HG03280 (cell line): ENCODE results near the gene ARHGEF26.

Experiments used
- ATAC-seq: cut with Tn5 transposase; IDR thresholded peaks from one replicate; pipeline ENCODE4 v1.9.1; 2021; ENCODE audit warnings: mild to moderate bottlenecking, moderate library complexity; ENCODE audit not compliant: unreplicated experiment

Gene ARHGEF26

GRCh38 chr3:154148541-154148940 is 27.4 kb downstream of the ARHGEF26 start:
- no peak for ATAC-seq

GRCh38 chr3:154149286-154149685 is 28.1 kb downstream of the ARHGEF26 start:
- ATAC-seq: no peak

- no peak for ATAC-seq
These were observed 30.8 kb downstream of the ARHGEF26 start for GRCh38 chr3:154151969-154152368.

- no peak for ATAC-seq
These were observed 31.6 kb downstream of the ARHGEF26 start for GRCh38 chr3:154152741-154153140.

- ATAC-seq: no peak
These were observed 35.3 kb downstream of the ARHGEF26 start for GRCh38 chr3:154156530-154156929.

GRCh38 chr3:154161806-154162205 is 40.6 kb downstream of the ARHGEF26 start:
- ATAC-seq: no peak

- no peak for ATAC-seq
These were observed 43.2 kb downstream of the ARHGEF26 start for GRCh38 chr3:154164387-154164786.

GRCh38 chr3:154168998-154169795 is 48.0 kb downstream of the ARHGEF26 start:
- no peak for ATAC-seq

- no peak for ATAC-seq
These were observed 48.6 kb downstream of the ARHGEF26 start for GRCh38 chr3:154169796-154170110.

- no peak for ATAC-seq
These were observed 49.1 kb downstream of the ARHGEF26 start for GRCh38 chr3:154170300-154170699.

- ATAC-seq: no peak
These were observed 53.9 kb downstream of the ARHGEF26 start for GRCh38 chr3:154175041-154175440.

- ATAC-seq: no peak
These were observed 54.8 kb downstream of the ARHGEF26 start for GRCh38 chr3:154176036-154176435.

GRCh38 chr3:154177406-154177805 is 56.2 kb downstream of the ARHGEF26 start:
- no peak for ATAC-seq

GRCh38 chr3:154178172-154178571 is 57.0 kb downstream of the ARHGEF26 start:
- ATAC-seq: no peak

- no peak for ATAC-seq
These were observed 59.9 kb downstream of the ARHGEF26 start for GRCh38 chr3:154180836-154181691.

- no peak for ATAC-seq
These were observed 61.2 kb downstream of the ARHGEF26 start for GRCh38 chr3:154182322-154182922.

- ATAC-seq: no peak
These were observed 61.8 kb downstream of the ARHGEF26 start for GRCh38 chr3:154182975-154183374.

GRCh38 chr3:154184582-154184981 is 63.4 kb downstream of the ARHGEF26 start:
- no peak for ATAC-seq

GRCh38 chr3:154188437-154188836 is 67.2 kb downstream of the ARHGEF26 start:
- no peak for ATAC-seq

- ATAC-seq: no peak
These were observed 67.7 kb downstream of the ARHGEF26 start for GRCh38 chr3:154188846-154189245.

GRCh38 chr3:154191520-154191919 is 70.3 kb downstream of the ARHGEF26 start:
- no peak for ATAC-seq

- ATAC-seq: no peak
These were observed 71.0 kb downstream of the ARHGEF26 start for GRCh38 chr3:154192225-154192624.
